Measurements from ENCODE around the gene PTCH1.

DNA sequence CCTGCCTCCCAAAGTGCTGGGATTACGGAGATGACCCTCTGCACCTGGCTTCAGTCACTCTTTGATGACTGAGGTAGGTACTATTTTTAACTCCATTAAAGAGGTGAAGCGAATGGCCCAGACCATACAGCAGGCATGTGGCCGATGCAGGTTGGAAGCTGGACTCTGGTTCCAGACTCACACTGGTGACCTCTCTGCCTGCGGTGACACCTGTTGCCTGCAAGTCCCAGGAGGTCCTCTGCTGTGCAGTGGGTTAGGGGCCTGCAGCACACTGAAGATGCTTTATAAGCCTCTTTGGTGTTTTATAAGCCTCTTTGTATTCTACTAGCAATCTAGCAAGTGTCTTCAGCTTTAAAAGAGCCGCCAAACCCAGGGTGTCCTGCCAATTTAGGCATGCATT lies 49.2 kb upstream of the PTCH1 start:
- no peak for TF ChIP-seq CTCF (conservative IDR thresholded peaks at IDR 0.05 in 1 of 2, IDR thresholded peaks at IDR 0.05 in 1 of 2; ENCODE audit: low read depth in 1 of 2, low read length in 2 of 2)
- no peak for TF ChIP-seq EZH2 (IDR thresholded peaks at IDR 0.05; ENCODE audit: low read length, missing control alignments)

Measured in fibroblast of lung (primary cell).